H1 (cell line): ENCODE measurements around the gene KCNK15.

Experiments used
- CHD1 ChIP-seq: IDR thresholded peaks from 2 replicates; pipeline ENCODE4 v1.6.1; 2012; ENCODE audit warnings: low read depth, low read length, improper control_type of control experiment
- KDM1A ChIP-seq: fragments of 200-600, 300-600 bp; sonication (generic); IDR thresholded peaks from 2 replicates; pipeline ENCODE4 v1.7.1; 2016; ENCODE audit warnings: mild to moderate bottlenecking, low read length, borderline replicate concordance

- TF ChIP-seq CHD1 (no peak), KDM1A (no peak)
Measured at GRCh38 chr20:44721785-44722054, 23.9 kb upstream of the KCNK15 start.
